Hepatocyte (in vitro differentiated cells): Measurements from ENCODE around the gene CWF19L1. TPM values are rescaled to one million over a fixed set of nuclear protein-coding genes. Genes with fewer than 3 reads are reported as not detected.
"Not testable (repeated sequence)": the region's sequence is repeated elsewhere in the genome, so short reads cannot be mapped to it uniquely, and the experiment has no call there.

Source experiments
- DNase-seq: peaks from one replicate; pipeline ENCODE4 v3.0.0-alpha.2; 2016; ENCODE audit warnings: low spot score
- H2AFZ ChIP-seq: fragments of 200-600 bp; sonication (generic); 2 replicates; pipeline ENCODE4 v1.6.0; 2016; ENCODE audit warnings: antibody characterized with exemption, mild to moderate bottlenecking
- H3K27ac ChIP-seq: fragments of 200-600 bp; sonication (generic); 2 replicates; pipeline ENCODE4 v1.5.1; 2016; ENCODE audit warnings: mild to moderate bottlenecking
- H3K27me3 ChIP-seq: fragments of 200-600 bp; sonication (generic); 2 replicates; pipeline ENCODE4 v1.6.1; 2016
- H3K36me3 ChIP-seq: fragments of 200-600 bp; sonication (generic); replicated peaks from 2 replicates; pipeline ENCODE4 v1.5.1; 2016; ENCODE audit warnings: low read depth; ENCODE audit not compliant: insufficient read depth
- H3K4me1 ChIP-seq: fragments of 200-600 bp; sonication (generic); 2 replicates; pipeline ENCODE4 v1.5.1; 2016; ENCODE audit warnings: mild to moderate bottlenecking, moderate library complexity; ENCODE audit not compliant: insufficient read depth
- H3K4me2 ChIP-seq: fragments of 200-600 bp; sonication (generic); 2 replicates; pipeline ENCODE4 v1.6.0; 2016
- H3K4me3 ChIP-seq: fragments of 200-600 bp; sonication (generic); 2 replicates; pipeline ENCODE4 v1.5.1; 2016; ENCODE audit warnings: mild to moderate bottlenecking
- H3K79me2 ChIP-seq: fragments of 200-600 bp; sonication (generic); 2 replicates; pipeline ENCODE4 v1.6.0; 2017; ENCODE audit warnings: mild to moderate bottlenecking
- H3K9me2 ChIP-seq: fragments of 200-600 bp; sonication (generic); replicated peaks from 2 replicates; pipeline ENCODE4 v1.6.0; 2017; ENCODE audit warnings: mild to moderate bottlenecking; ENCODE audit not compliant: insufficient read depth
- H3K9me3 ChIP-seq: fragments of 200-600 bp; sonication (generic); 2 replicates; pipeline ENCODE4 v1.5.1; 2016; ENCODE audit warnings: low read depth, mild to moderate bottlenecking
- H4K20me1 ChIP-seq: fragments of 200-600 bp; sonication (generic); 2 replicates; pipeline ENCODE4 v1.6.0; 2016; ENCODE audit warnings: mild to moderate bottlenecking; ENCODE audit not compliant: insufficient read depth, poor library complexity, severe bottlenecking
- EZH2 ChIP-seq: fragments of 200-600 bp; sonication (generic); IDR thresholded peaks from 2 replicates; pipeline ENCODE4 v1.6.1; 2016; ENCODE audit warnings: antibody characterized with exemption, mild to moderate bottlenecking, borderline replicate concordance
- EZH2phosphoT487 ChIP-seq: fragments of 200-600 bp; sonication (generic); IDR thresholded peaks from one replicate; pipeline ENCODE4 v1.6.1; 2018; ENCODE audit warnings: antibody characterized with exemption, mild to moderate bottlenecking, low read depth, moderate library complexity; ENCODE audit not compliant: unreplicated experiment, severe bottlenecking
- WGBS: methylation state at CpG from one replicate; pipeline ENCODE4 v1.1.6; 2016; ENCODE audit warnings: low lambda C conversion rate; ENCODE audit errors: missing lambda C conversion rate; 5-methylcytosine and 5-hydroxymethylcytosine counted together
- polyA plus RNA-seq: library from polyadenylated mRNA; unstranded; fragments of >200 nt; fragmentation: Nextera tagmentation; extraction: Ambion mirVana; gene quantifications from 2 replicates; pipeline ENCODE4 v1.2.1, GENCODE V29; 2016
- total RNA-seq: library from RNA; depleted of rRNA; stranded (reverse); fragments of >200 nt; gene quantifications from 2 replicates; pipeline ENCODE4 v1.2.3, GENCODE V29; 2014
- TF ChIP-seq, protein P1 (sequence below): fragments of 200-600 bp; sonication (generic); IDR thresholded peaks from 2 replicates; pipeline ENCODE4 v1.5.1; 2016; ENCODE audit warnings: antibody characterized with exemption, mild to moderate bottlenecking; ENCODE audit not compliant: poor library complexity

Gene CWF19L1
- total and polyA plus RNA-seq, 2 experiments from 2014 or later, result 12.2 to 22.8 TPM

GRCh38 chr10:100307684-100308083 lies 40.2 kb upstream of the CWF19L1 start:
- 81% methylated on average over 3 of the region's 3 CpGs for WGBS
- no peak overlapping the region for H3K4me2 ChIP-seq

GRCh38 chr10:100306861-100307260 lies 39.4 kb upstream of the CWF19L1 start:
- Histone ChIP-seq H3K27ac (no peak overlapping the region), H3K4me2 (no peak overlapping the region), H3K4me1 (no peaks in the 10 kb centered on the region), H3K9me2 (no peaks in the 10 kb centered on the region), H3K27me3 (peaks cover 19% of the 10 kb centered on the region), H2AFZ (no peak overlapping the region), H4K20me1 (no peaks in the 10 kb centered on the region), H3K9me3 (no peaks in the 10 kb centered on the region), H3K4me3 (no peak overlapping the region), H3K36me3 (no peaks in the 10 kb centered on the region), H3K79me2 (no peaks in the 10 kb centered on the region)
- TF ChIP-seq EZH2phosphoT487 (no peak), EZH2 (no peak)
- TF ChIP-seq, protein P1, sequence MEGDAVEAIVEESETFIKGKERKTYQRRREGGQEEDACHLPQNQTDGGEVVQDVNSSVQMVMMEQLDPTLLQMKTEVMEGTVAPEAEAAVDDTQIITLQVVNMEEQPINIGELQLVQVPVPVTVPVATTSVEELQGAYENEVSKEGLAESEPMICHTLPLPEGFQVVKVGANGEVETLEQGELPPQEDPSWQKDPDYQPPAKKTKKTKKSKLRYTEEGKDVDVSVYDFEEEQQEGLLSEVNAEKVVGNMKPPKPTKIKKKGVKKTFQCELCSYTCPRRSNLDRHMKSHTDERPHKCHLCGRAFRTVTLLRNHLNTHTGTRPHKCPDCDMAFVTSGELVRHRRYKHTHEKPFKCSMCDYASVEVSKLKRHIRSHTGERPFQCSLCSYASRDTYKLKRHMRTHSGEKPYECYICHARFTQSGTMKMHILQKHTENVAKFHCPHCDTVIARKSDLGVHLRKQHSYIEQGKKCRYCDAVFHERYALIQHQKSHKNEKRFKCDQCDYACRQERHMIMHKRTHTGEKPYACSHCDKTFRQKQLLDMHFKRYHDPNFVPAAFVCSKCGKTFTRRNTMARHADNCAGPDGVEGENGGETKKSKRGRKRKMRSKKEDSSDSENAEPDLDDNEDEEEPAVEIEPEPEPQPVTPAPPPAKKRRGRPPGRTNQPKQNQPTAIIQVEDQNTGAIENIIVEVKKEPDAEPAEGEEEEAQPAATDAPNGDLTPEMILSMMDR, result no peak
- WGBS, result 90% methylated on average over 5 of the region's 5 CpGs
- DNase-seq, result no peak

More at GRCh38 chr10:100307684-100308083, 40.2 kb upstream of the CWF19L1 start:
- Histone ChIP-seq H3K4me1 (no peaks in the 10 kb centered on the region), H3K36me3 (no peaks in the 10 kb centered on the region), H4K20me1 (no peaks in the 10 kb centered on the region), H3K27ac (no peak overlapping the region), H3K9me2 (no peaks in the 10 kb centered on the region), H3K4me3 (no peak overlapping the region), H3K9me3 (no peaks in the 10 kb centered on the region), H3K79me2 (no peaks in the 10 kb centered on the region), H3K27me3 (peaks cover 20% of the 10 kb centered on the region), H2AFZ (no peak overlapping the region)
- TF ChIP-seq EZH2, result no peak
- TF ChIP-seq, protein P1, result no peak
- no peak for TF ChIP-seq EZH2phosphoT487
- DNase-seq, result no peak

GRCh38 chr10:100304414-100304813 lies 37.0 kb upstream of the CWF19L1 start:
- H3K4me1 ChIP-seq, result no peaks in the 10 kb centered on the region
- no peaks in the 10 kb centered on the region for H3K9me2 ChIP-seq
- H3K27me3 ChIP-seq, result peaks cover 19% of the 10 kb centered on the region
- H2AFZ ChIP-seq, result no peak overlapping the region
- no peak overlapping the region for H3K4me3 ChIP-seq
- H3K36me3 ChIP-seq, result no peaks in the 10 kb centered on the region
- H4K20me1 ChIP-seq, result no peaks in the 10 kb centered on the region
- no peaks in the 10 kb centered on the region for H3K9me3 ChIP-seq
- no peak overlapping the region for H3K4me2 ChIP-seq
- WGBS, result 91% methylated on average over 3 of the region's 3 CpGs
- no peaks in the 10 kb centered on the region for H3K79me2 ChIP-seq
- H3K27ac ChIP-seq, result no peak overlapping the region
- TF ChIP-seq EZH2phosphoT487 (no peak), EZH2 (no peak)
- TF ChIP-seq, protein P1, result no peak
- no peak for DNase-seq

GRCh38 chr10:100303724-100304319 lies 36.4 kb upstream of the CWF19L1 start:
- no peaks in the 10 kb centered on the region for H3K79me2 ChIP-seq
- no peaks in the 10 kb centered on the region for H3K9me3 ChIP-seq
- no peaks in the 10 kb centered on the region for H3K4me1 ChIP-seq
- no peak overlapping the region for H3K4me2 ChIP-seq
- H2AFZ ChIP-seq, result no peak overlapping the region
- TF ChIP-seq EZH2phosphoT487, result no peak
- TF ChIP-seq, protein P1, result peak; percentile 64
- H3K9me2 ChIP-seq, result no peaks in the 10 kb centered on the region
- peaks cover 19% of the 10 kb centered on the region for H3K27me3 ChIP-seq
- peak; percentile 52 for DNase-seq
- 32% methylated on average over 7 of the region's 7 CpGs for WGBS
- no peaks in the 10 kb centered on the region for H4K20me1 ChIP-seq
- H3K27ac ChIP-seq, result no peak overlapping the region
- H3K4me3 ChIP-seq, result no peak overlapping the region
- H3K36me3 ChIP-seq, result no peaks in the 10 kb centered on the region

- 41% methylated on average over 5 of the region's 5 CpGs for WGBS
Observed at GRCh38 chr10:100301123-100301522, 33.7 kb upstream of the CWF19L1 start.

More at GRCh38 chr10:100301123-100301522, 33.7 kb upstream of the CWF19L1 start:
- H3K4me2 ChIP-seq, H3K27ac ChIP-seq, H3K4me3 ChIP-seq, H3K36me3 ChIP-seq, H2AFZ ChIP-seq, H3K9me3 ChIP-seq, H3K79me2 ChIP-seq, DNase-seq, H3K4me1 ChIP-seq, H4K20me1 ChIP-seq, H3K9me2 ChIP-seq: not testable (repeated sequence)
- peaks cover 16% of the 10 kb centered on the region for H3K27me3 ChIP-seq
